ENCODE data around the gene ASS1.
"Not testable (repeated sequence)": the region's sequence is repeated elsewhere in the genome, so short reads cannot be mapped to it uniquely, and the experiment has no call there.

Gene ASS1

DNA sequence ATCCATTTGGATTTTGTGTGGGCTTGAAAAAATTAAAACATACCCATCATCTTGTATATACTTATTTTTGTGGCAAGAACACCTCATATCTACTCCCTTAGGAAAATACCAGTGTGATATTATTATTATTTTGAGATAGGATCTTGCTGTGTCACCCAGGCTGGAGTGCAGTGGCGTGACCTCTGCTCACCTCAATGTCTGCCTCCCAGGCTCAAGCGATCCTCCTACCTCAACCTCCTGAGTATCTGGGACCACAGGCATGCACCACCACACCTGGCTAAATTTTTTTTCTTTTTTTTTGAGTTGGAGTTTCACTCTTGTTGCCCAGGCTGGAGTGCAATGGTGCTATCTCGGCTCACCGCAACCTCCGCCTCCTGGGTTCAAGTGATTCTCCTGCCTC, 10.1 kb upstream of the ASS1 start:
- DNase-seq (ENCODE audit: low read depth) = not testable (repeated sequence)

GRCh38 chr9:130437011-130437789, 7.6 kb upstream of the ASS1 start:
- no peak for DNase-seq (ENCODE audit: low read depth)

DNA sequence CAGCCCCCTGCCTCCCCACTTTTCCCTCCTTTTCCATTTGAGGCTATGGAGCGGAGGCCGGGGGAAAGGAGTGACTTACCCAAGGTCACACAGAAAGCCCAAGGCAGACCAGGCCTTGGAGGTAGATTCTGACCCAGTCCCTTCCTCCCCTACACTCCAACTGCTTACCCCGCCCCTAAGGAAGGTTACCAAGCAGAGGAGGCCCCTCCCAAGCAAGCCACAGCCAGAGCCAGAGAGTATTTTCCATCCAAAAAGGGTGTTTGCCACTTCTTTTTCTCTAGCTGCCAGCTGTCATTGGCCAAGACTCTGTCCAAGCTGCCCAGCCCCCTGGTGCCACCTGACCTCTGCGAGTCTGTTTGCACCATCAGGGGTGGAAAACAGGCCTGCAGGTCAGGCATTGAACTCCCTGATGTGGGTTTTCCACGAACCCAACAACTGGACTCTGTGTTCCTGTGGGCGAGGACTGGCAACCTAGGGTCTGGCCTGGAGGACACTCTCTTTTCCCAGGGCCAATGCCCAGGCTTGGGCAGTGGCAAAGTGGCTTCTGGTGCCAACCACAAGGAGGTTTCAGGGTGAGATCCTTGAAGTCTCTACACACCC, 6.3 kb upstream of the ASS1 start:
- no peak for DNase-seq (ENCODE audit: low read depth)

GRCh38 chr9:130441031-130441430, 3.7 kb upstream of the ASS1 start:
- DNase-seq (ENCODE audit: low read depth) = no peak

GRCh38 chr9:130442746-130443455, 1.9 kb upstream of the ASS1 start:
- no peak for DNase-seq (ENCODE audit: low read depth)

DNA sequence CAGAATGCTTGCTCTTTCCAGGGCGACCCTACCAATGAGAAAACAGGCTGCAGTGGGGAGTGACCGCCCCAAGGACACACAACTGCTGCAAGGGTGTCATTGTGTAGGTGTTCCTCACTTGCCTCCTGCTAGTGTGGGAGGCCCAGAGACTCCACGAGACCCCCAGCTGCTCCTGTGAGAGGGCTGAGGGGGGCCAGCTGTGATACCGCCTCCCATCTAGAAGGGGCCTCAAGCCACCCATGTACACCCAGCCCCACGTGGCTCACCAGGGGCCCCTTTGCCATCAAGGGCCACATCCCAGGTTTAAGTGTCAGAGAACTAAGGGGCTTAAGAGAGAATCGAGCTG, 1.3 kb upstream of the ASS1 start:
- no peak for DNase-seq (ENCODE audit: low read depth)

GRCh38 chr9:130443840-130444492, 795 bp upstream of the ASS1 start:
- peak; percentile 26 for DNase-seq (ENCODE audit: low read depth)

DNA sequence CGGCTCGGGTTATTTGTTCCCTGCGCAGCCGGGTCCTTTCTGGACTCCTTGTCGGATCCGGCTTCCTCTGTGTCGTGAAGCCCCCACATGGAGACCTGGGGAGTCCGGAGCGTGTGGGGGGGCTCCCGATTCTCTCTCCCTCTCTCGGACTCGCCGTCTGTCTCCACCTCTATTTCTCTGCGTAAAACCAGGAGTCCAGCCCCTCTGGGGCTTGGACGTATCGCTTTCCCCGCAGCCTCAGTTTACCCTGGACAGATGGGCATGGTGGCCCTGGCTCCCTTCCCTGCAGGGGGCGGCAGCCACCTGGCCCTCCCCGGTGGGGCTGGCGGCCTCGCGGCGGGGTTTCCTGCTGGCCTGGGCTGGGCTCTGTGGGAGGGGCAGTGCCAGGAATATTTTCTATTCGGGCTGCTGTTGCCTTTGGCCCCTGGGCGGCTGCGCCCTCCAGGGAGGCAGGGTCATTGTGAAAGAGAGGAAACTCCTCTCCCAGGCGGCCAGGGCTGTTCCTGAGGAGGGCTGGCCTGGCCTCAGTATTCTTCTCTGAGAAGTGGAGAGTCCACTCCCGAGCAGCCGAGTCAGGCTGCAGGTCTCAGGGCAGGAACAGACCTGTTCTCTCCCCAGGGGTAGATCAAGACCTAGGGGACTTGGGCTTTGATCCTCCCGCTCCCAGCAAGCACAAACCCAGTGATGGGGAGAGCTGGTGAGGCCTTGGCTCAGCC, 665 bp downstream of the ASS1 start:
- DNase-seq (ENCODE audit: low read depth) = peak; percentile 72

- DNase-seq (ENCODE audit: low read depth) = peak; percentile 95
Measured at GRCh38 chr9:130446101-130446861, 1.5 kb downstream of the ASS1 start.

GRCh38 chr9:130447193-130447816, 2.5 kb downstream of the ASS1 start:
- DNase-seq (ENCODE audit: low read depth) = no peak

- DNase-seq (ENCODE audit: low read depth) = peak; percentile 78
Measured at GRCh38 chr9:130448035-130448624, 3.4 kb downstream of the ASS1 start.

- no peak for DNase-seq (ENCODE audit: low read depth)
Measured at GRCh38 chr9:130448771-130449603, 4.2 kb downstream of the ASS1 start.

- DNase-seq (ENCODE audit: low read depth) = peak; percentile 14
Measured at GRCh38 chr9:130450344-130451003, 5.7 kb downstream of the ASS1 start.

GRCh38 chr9:130451004-130451390, 6.2 kb downstream of the ASS1 start:
- DNase-seq (ENCODE audit: low read depth) = no peak

DNA sequence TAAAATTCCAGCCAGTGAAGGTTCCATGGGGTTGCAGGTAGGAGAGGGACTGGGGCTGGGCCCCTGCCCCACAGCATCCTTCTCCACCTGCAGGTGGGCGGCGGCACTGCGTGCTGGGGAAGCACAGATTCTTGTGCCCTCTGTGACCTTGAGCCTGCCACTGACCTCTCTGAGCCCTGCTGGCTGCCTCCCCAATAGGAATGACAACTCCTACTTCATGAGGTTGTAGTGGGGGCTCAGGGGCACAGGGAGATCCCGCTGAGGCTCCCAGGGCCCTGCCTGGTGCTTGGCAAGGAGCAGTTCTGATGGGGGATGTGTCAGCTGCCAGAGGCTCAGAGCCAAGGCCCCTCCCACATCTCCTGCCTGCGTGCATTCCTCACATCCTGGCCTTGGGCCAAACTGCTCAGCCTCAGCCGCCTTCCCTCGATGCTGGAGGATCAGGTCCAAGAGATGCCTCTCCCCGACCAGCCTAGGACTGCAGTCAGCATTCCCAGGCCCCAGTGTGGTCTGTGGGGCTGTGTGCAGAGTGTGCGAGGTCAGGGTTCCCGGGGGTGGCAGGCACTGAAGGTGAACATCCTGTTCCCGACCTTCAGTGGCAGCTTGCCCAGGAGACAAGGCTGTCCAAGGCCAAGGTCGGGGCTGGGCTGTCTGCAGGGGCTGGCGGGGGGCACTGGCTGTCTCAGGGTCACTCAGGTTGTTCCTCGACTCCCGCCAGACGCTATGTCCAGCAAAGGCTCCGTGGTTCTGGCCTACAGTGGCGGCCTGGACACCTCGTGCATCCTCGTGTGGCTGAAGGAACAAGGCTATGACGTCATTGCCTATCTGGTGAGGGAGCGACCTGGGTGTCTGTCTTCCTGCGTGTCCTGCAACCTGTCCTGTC, 7.0 kb downstream of the ASS1 start:
- DNase-seq (ENCODE audit: low read depth) = peak; percentile 97

DNA sequence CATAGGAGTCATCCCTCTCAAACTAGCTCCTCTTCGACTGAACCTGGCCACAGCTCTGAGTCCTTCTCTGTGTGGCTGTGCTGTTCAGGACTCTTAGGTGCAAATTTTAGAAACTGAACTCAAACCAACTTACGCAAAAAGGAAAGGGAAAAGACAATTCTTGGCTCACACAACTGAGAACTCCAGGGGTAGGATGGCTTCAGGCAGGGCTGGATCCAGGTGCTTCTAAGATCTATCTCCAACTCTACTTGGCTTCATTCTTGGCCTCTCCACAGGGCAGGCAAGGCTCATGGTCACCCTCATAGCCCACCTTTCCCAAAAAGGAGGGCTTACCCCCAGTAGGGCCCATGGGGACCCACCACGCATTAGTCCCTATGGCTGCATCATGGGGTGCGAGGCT, 8.1 kb downstream of the ASS1 start:
- no peak for DNase-seq (ENCODE audit: low read depth)

DNA sequence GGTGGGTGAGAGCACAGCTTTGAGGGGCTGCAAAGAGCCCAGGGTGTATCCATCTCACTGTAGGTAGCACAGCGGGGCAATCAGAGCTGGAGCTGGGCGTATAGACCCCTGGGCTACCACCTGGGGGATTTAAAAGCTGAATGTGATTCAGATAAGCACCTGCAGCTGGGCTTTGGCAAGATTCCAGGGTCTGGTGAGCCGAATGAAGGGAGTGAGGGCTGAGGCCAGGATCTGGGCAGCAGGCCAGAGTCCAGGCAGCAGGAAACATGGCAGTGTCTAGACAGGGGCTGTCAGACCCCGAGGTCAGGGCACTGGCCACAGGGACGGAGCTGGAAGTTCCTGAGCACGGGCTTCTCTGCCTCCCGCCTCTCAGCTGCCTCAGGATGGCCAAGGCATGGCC, 8.7 kb downstream of the ASS1 start:
- peak; percentile 24 for DNase-seq (ENCODE audit: low read depth)

Measured in EH (cell line).